NCI-H82 treated with DMSO at 0.1 percent for 48 hours (cell line): Measurements from ENCODE around the gene CCR3.

ENCODE experiments used
- DNase-seq: peaks from one replicate; lab custom pipeline; 2025; ENCODE audit not compliant: unreplicated experiment; lab: John Stamatoyannopoulos, UW

CCR3 gene

DNA sequence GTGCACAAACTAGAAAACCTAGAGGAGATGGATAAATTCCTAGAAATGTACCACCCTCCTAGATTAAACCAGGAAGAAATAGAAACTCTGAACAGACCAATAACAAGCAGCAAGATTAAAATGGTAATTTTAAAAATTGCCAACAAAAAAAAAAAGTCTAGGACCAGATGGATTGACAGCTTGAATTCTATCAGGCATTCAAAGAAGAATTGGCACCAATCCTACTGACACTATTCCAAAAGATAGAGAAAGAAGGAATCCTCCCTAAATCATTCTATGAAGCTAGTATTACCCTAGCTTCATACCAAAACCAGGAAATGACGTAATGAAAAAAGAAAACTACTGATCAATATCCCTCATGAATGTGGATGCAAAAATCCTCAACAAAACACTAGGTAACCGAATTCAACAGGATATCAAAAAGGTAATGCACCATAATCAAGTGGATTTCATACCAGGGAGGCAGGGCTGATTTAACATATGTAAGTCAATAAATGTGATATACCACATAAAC lies 24.0 kb upstream of the CCR3 start:
- no peak for DNase-seq

DNA sequence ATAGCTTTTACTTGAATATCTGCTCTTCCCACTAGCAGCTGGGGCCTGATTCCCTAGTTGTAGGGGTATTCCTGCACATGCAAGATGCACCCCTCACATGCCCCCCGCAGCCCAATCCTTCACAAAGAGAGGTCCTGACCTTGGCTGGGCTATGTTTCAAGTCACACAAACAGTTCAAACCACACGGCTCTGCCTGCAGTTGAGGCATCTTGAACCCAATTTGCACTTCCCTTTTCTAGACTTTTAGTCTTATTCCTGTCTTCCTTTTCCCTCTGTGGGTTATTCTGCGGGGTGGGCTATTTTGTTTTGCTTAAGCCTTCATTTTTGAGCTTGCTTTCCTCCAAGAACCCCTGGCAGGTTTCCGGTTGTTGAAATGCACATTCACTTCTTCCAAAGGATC lies 20.9 kb upstream of the CCR3 start:
- no peak for DNase-seq

DNA sequence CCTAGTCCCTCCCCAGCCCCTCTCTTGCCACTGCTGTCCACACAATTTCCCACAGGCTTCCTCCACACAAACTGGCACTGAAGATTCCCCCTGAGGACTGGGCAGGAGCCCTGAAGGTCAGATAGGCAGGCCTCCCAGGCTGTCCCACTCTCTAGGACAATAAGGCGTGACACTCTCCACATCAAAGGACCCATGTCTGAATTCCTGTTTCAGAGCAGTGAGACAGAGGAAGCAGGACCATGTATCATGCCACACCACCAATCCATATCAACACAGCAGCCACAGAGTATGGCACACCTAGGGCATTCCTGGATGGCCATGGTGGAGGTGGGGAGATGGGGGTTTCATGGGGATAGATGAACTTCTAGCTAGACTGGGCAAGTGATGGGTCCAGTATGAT lies 20.3 kb upstream of the CCR3 start:
- DNase-seq, result no peak

DNA sequence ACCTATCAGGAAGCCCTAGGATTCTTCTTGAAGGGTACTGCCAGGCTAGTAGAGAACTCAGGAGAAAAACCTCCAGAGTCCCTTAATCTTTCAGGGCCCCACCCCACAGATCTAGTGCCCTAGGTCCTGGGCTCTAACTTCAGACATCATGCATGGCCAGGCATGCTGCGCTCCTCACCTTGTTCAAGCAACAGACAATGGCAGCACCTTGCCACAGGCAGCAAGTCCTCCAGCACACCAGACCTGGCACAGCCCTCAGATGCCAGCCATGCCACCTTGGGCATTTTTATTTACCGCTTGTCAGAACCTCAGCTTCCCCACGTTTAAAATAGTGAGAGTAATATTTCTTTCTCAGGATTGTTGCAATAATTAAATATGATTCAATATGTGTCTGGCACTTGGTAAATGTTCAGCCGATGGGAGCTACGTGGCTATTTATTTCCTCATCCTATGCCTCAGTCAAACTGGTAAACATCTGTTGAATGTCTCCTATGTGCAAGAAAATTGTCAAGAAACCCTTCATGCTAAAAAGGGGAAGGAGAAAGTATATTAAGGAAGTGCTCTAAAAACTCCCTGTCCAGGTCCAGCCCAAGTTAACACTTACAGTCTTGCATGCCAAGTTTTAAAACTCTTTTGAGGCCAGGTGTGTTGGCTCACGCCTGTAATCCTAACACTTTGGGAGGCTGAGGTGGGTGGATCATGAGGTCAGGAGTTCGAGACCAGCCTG lies 19.7 kb upstream of the CCR3 start:
- DNase-seq, result no peak

DNA sequence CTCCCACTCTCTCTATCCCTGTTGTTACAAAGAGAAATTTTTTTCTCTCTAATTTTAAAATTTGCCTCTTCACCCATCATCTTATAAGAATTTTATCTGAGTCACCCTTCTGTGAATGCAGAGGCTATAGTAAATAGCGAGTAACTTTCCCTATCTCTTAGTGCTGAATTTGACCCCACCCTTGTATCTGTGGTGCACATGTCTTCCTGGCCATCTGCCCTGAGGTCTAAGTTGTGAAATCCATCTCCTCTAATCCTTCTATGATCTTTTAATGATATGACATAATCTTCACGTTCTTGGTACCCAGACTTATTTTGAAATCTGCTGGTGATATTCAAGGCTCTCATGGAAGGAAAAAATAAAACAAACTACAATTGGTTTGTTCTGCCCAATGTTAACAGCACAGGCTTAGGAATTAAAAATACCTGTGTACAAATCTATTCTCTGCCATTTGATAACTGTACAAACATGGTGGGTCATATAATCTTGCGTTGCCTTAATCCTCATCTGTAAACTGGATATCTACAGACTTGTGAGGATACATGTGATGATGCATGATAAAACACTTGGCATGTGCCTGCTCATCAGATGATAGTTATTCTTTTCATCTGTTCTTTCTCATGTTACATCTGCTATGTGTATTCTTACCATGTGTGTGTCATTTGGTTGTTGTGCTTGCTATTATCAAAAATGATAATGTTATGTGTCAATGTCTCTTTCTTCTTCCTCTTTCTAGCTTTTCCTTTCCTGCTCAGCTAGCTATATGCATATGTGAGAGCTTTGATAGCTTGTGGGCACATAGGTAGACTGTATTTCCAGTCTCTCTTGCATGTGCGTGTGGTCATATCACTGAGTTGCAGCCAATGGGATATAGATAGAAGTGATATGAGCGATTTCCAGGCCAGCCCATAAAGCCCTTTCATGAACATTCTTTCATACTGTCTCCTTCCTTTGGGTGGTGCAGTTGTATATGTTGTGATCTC lies 13.7 kb upstream of the CCR3 start:
- DNase-seq, result no peak

DNA sequence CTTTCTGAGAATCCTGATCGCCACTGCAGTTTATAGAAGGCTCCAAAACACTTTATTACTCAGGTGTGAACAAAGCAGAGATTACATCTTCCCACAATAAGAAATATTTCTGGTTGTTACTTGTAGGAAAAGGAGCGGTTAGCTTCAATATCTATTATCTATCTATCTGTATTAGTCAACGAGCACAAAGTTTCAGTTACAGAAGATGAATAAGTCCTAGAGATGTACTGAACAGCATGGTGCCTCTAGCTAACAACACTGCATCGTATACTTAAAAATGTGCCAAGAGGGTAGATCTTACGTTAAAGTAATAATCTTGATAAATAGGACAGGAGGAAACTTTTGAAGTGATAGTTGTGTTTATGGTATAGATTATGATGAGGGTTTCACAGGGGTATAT lies 10.9 kb upstream of the CCR3 start:
- no peak for DNase-seq

DNA sequence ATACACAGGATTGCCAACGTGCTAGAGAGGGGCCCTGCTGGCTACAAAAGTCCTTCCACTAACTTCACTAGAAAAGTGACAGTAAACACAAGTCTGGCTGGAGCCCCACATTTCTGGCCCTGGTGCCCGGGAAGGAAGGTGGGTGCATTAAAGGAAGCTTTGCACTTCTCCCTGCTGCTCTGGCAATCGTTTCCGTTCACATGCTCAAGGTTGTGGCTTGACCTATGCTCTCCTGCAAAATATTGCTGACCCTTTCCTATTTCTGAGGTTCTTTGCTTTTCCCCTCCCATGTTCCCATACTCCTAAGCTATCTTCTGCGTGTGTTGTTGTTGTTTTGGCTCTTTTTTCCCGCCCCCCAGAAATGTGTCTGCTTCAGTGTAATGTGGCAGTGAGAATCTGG lies 9.1 kb upstream of the CCR3 start:
- no peak for DNase-seq

DNA sequence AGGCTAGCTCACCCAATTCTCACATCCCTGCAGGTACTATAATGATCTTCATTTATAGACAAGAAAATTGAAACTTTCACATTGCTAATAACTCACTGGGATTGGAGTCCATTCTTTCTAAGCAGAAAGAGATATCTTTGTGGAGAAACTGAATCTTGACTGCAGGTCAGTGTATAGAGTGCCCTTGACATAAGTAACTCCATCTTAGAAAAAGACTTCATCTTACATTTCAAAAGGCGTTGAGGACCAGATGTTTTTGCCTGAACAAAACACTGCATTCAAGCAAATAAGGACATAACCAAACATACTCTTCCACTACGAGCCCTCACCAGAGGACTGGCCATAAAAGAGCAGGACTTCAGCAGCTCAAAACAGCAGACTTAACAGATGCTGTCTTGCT lies 6.8 kb upstream of the CCR3 start:
- DNase-seq, result no peak

DNA sequence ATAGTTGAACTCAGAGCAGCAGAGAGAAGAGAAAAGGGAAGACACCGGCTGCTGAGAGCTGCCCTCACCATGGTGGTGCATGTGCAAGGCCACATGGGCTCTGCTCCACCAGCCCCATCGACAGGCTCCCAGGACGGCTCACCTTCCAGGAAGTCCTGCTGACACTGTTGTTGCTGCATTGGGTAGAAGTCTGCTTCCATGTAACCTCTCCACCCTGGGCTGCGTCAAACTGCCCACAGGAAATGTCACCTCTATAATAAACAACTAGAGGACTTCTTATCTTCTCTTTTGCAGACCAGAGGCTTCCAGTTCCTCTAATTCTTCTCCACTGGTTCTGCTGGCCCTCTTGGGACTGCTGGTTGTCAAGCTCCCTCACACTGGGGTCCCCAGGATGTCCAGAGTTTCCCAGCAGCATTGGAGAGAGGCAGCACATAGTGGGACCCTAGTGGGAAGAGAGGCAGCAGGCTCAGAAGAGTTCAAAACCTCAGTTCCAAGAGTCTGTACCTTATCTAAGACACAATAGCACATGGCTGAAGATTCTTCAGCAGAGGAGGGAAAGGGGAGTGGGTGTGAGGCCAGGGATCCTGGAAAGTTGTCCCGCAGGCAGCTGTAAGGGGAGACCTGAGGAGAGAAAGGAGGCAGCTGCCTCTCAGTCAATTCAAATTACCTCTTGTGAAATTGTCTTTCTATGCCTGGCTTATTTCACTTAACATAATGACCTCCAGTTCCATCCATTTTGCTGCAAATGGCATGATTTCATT lies 5.8 kb upstream of the CCR3 start:
- DNase-seq, result no peak

DNA sequence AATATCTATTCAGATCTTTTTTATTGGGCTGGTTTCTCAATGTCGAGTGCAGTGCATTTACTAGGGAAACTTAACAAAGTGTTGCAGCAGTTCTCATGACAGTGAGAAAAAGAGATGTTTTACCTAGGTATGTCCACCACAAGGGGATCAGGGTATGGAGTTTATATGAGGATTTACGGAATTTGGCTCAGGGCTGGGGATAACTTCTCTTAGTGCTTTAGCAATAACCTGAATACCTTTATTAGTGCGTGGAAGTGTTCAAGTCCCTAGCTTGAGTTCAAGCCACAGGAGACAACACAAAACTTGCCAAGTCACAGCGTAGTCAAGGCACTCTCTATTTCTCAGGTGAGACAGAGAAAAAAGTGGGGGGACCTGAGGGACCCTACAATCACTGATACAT lies 3.9 kb upstream of the CCR3 start:
- DNase-seq, result no peak

DNA sequence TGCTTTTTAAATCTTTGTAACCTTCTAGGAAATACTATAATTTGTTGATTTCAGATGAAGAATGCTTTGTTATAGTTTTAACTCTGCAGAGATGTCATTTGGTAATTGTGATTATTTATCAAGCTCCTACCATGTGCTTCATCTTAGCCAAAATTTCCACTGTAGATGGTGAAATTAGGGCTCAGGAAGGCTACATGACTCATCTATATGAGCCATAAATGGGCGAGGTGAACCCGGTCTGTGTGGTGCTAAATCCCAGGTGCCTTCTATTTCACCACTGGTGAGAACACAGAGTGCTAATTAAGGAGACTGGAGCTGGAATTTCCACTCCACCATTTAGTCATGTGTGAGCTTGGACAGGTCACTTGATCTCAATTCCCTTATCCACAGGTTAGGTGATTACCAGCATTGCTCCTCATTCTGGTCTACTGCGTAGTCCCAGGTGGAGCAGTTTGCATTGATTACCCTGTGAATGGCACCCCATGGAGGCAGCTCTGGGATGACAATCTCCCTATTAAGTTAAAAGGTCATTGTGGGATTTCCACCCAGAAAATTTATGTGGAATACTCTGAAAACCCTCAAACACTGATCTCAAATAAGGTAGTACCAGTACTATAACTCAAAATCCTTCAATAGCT lies 2.8 kb upstream of the CCR3 start:
- no peak for DNase-seq

DNA sequence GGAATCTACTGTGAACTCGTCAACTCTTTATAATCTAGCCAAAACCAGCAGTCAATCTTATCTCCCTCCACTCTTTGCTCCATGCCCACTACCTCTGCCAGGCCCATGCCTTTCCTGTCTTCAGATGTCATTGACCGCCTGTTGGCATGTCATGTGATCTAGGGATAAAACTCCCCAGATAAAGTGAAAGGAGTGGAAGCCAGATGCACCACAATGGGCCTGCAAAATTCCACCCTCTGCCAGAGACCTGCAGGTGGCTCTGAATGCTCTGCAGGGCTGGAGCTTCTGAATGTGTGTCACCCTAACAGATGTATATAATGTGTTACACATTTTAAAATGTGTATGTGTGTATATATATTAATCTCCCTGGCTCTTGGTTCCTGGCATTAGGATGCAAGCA lies 2.3 kb upstream of the CCR3 start:
- no peak for DNase-seq

DNA sequence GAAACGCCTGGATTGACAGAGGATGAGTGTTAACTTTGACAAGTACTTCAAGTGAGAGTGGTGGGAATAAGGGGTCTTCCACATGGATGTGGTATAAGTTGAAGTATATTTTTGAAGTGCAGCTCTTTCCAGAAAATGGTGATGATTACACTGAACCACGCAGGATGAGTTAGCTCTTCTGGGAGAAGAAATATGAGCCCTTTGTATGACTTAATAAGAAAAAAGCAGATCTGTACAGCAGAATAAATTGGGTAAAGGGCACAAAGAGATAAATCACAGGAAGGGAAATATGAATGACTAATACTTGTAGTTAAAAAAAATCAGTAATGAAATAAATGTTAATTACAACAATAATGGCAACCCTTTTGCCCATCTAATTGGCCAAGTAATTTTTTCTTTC lies 1.3 kb downstream of the CCR3 start:
- DNase-seq, result no peak

DNA sequence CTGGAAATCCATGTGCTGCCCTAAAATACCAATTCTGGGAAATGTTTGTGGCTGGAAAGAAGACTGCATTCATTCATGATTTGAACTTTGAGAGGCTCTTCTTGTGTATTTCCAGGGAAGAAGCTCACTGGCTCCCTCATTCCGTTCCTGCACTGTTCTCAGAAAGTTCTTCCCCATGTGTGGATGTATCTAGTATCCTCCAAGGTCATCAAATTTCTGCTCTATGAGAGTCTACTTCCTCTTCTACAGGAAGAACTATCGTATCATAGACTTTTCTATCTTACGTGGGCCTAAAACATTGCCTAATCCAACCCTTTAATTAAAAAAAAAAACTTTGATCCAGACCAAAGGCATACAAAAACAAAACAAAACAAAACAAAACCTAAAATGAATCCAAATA lies 2.9 kb downstream of the CCR3 start:
- no peak for DNase-seq

DNA sequence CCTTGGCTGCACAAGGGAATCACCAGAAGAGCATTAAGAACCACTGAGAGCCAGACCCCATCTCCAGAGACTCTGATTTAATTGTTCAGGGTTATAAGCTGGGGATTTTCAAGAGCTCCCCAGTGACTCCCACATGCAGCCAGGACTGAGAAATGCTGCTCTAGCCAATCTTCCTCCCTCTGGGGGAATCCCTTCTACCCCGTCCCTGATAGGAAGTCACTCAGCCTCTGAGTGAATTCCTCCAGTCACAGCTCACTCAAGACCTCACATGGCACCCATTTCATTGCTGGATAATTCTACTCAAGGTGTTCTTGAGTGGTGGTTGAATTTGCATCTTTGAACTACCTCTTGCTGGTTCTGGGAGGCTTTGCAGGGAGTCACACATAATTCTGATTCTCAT lies 10.7 kb downstream of the CCR3 start:
- DNase-seq, result no peak

DNA sequence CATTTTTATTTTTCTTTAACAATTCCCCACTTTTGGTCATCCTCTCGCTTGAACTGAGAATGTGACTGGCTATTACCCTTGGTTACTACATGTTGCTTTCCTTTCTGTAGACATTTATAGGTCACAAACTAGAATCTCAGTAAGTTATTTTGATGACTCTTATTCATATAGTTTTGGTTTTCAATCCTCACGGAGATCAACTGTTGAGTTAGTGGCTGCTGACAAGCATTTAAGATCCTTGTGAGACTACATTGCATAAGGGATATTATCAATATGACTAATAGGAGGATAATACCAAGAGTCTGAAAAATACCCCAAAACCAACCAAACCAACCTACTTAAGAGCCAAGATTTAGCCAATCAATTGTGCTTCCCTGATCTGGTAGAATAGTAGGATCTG lies 16.3 kb downstream of the CCR3 start:
- no peak for DNase-seq

DNA sequence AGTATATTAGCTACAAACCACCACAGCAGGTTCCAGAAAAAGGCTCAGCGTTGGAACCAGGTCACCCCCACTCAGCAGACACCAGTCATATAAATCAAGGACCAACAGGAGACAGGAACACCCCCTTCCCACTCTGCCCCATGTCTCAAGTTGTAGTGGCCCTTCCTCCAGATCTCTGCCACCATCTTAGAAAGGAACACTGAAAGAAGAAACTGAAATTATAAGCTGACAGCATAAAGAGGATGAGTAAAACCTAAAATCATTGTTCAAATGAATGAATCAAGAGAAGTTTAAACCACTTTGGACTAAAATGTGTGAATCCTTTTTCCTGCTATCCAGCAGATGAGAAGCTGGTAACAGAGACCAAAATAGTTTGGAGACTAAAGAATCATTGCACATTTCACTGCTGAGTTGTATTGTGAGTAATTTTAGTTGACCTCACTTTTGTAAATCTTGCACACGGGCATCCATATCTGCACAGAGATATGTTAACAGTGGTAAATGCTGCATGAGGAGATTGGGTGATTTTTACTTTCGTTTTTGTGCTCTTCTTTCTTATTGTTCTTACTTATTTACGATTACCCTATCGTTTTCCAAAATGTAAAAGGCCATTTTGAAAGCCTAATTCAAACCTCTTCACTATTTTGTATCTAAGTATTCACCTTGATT lies 19.8 kb downstream of the CCR3 start:
- no peak for DNase-seq

DNA sequence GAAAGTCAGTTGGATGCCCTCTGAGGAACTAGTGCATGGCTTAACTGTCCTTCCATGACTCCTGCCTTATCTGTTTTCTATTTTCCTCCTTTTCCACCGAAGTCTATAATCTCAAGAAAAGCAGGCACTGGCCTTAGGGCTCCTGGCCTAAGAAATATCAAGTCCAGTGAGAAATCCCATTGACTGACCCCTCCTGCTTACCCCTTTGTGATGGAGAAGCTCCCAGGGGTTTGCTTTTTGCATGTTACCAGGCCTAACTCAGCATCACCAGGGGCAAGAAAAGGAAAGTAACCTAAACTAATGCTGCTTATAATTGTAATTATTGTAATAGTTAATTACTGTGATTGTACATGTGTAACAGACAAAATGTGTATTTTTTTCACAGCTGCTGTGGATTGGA lies 21.7 kb downstream of the CCR3 start:
- no peak for DNase-seq

DNA sequence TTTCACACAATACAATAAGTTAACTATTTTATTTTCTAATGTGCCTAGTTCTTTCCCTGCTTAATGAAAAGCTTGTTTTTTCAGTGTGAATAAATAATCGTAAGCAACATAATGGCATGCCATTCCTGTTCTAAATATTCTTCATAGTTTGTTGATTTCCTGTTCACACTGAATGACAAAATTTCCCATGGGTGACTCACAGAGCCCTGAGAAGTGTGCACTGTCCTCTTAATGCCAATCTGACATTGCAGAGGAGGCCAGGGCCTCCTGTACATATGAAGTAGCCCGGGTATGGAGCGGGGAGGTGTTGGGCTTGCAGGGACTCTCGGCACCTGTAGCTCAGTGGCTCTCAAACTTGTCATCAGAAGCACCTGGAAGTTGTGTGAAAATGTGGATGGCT lies 24.3 kb downstream of the CCR3 start:
- no peak for DNase-seq

DNA sequence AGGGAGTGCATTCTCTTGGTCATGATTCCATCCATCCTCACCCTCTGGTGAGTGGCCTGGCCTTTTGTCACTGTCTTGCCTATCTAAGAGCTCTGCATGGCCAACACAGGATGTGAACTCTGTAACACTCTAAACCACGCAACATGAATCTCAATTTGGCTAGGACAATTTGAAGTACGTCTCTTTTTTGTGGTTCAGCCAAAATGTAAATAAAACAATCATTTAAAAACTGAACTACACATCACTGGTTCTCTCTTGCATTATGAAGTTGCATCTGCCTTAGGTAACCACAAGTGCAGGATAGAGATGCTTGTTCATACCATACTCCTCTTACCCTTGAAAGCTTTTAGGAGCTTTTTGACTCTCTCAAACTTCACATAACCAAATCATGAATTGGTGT lies 27.3 kb downstream of the CCR3 start:
- no peak for DNase-seq
